Suprapubic skin (tissue), 3 donors: Measurements from ENCODE around the gene BCAM.

Experiments used
- POLR2AphosphoS5 ChIP-seq, 3 donors: sonication (generic); formaldehyde crosslinking; IDR thresholded peaks; one replicate each; pipeline ENCODE4 v1.6.1; 2017; ENCODE audit warnings: antibody characterized with exemption in 3 of 3
- TF ChIP-seq, protein P1 (sequence below), 2 donors: fragments of 200-600 bp in 1 of 2; fragments of 450-650 bp in 1 of 2; sonication (generic) in 1 of 2; IDR thresholded peaks; one replicate each; pipeline ENCODE4 v1.5.1; 2016 to 2019; ENCODE audit warnings: antibody characterized with exemption in 2 of 2, mild to moderate bottlenecking in 1 of 2, moderate library complexity in 1 of 2

DNA sequence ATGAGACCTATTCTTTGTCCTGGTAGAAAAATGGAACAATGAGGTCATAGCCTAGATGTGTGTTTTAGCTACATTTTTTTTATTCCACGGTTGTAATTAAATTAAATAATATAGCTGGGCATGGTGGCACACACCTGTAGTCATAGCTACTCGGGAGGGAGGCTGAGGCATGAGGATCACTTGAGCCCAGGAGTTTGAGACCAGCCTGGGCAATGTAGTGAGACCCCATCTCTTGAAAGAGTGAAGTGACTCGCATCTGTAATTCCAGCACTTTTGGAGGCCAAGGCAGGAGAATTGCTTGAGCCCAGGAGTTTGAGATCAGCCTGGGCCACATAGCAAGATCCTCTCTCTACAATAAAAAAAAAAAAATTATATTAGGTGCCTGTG lies 43.0 kb upstream of the BCAM start:
- TF ChIP-seq, protein P1, sequence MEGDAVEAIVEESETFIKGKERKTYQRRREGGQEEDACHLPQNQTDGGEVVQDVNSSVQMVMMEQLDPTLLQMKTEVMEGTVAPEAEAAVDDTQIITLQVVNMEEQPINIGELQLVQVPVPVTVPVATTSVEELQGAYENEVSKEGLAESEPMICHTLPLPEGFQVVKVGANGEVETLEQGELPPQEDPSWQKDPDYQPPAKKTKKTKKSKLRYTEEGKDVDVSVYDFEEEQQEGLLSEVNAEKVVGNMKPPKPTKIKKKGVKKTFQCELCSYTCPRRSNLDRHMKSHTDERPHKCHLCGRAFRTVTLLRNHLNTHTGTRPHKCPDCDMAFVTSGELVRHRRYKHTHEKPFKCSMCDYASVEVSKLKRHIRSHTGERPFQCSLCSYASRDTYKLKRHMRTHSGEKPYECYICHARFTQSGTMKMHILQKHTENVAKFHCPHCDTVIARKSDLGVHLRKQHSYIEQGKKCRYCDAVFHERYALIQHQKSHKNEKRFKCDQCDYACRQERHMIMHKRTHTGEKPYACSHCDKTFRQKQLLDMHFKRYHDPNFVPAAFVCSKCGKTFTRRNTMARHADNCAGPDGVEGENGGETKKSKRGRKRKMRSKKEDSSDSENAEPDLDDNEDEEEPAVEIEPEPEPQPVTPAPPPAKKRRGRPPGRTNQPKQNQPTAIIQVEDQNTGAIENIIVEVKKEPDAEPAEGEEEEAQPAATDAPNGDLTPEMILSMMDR (IDR thresholded peaks at IDR 0.05) = no peak
- TF ChIP-seq POLR2AphosphoS5 (IDR thresholded peaks at IDR 0.05) = no peak
